Gastroesophageal sphincter (tissue), 4 donors: Measurements from ENCODE around the gene CLIP1. TPM values are rescaled to one million over a fixed set of nuclear protein-coding genes. Genes with fewer than 3 reads are reported as not detected.
"Not testable (repeated sequence)": the region's sequence is repeated elsewhere in the genome, so short reads cannot be mapped to it uniquely, and the experiment has no call there.

ENCODE experiments used
- ATAC-seq: fragments of 150-250 bp; one replicate; pipeline ENCODE4 v1.9.1; 2016; ENCODE audit warnings: mild to moderate bottlenecking, moderate library complexity
- H3K27ac ChIP-seq, 4 donors: fragments of 200-600 bp; sonication (generic) in 3 of 4; 1 replicate in 3 of 4; 2 replicates in 1 of 4; pipeline ENCODE4 v1.5.1; 2016 to 2019
- H3K27me3 ChIP-seq: fragments of 200-600 bp; sonication (generic); one replicate; pipeline ENCODE4 v1.5.1; 2019
- H3K36me3 ChIP-seq, 2 donors: fragments of 200-600 bp; sonication (generic); one replicate each; pipeline ENCODE4 v1.5.1; 2019; ENCODE audit warnings: control low read depth in 1 of 2
- H3K4me1 ChIP-seq, 3 donors: fragments of 200-600 bp; sonication (generic); 1 replicate in 2 of 3; 2 replicates in 1 of 3; pipeline ENCODE4 v1.5.1; 2016 to 2019; ENCODE audit warnings: control low read depth in 2 of 3
- H3K4me3 ChIP-seq, 2 donors: fragments of 200-600 bp; sonication (generic); one replicate each; pipeline ENCODE4 v1.5.1; 2019; ENCODE audit warnings: mild to moderate bottlenecking in 1 of 2, moderate library complexity in 1 of 2
- H3K9me3 ChIP-seq, 3 donors: fragments of 200-600 bp; sonication (generic); one replicate each; pipeline ENCODE4 v1.5.1; 2017 to 2019; ENCODE audit warnings: control low read depth in 2 of 3
- EP300 ChIP-seq: sonication (generic); formaldehyde crosslinking; IDR thresholded peaks from one replicate; pipeline ENCODE4 v1.6.1; 2017; ENCODE audit warnings: antibody characterized with exemption, mild to moderate bottlenecking
- POLR2A ChIP-seq, 2 donors: fragments of 450-650 bp; IDR thresholded peaks; one replicate each; pipeline ENCODE4 v1.6.1; 2017; ENCODE audit warnings: antibody characterized with exemption in 2 of 2, mild to moderate bottlenecking in 2 of 2, moderate library complexity in 1 of 2
- POLR2AphosphoS5 ChIP-seq: sonication (generic); formaldehyde crosslinking; IDR thresholded peaks from one replicate; pipeline ENCODE4 v1.6.1; 2017; ENCODE audit warnings: antibody characterized with exemption
- WGBS, 2 donors: methylation state at CpG; one replicate each; pipeline ENCODE4 v1.1.5; 2018; ENCODE audit warnings: low coverage in 1 of 2; 5-methylcytosine and 5-hydroxymethylcytosine counted together
- total RNA-seq, 4 donors: library from RNA; depleted of rRNA; stranded (reverse); fragments of >200 nt; gene quantifications; one replicate each; pipeline ENCODE4 v1.1.0, GENCODE V29; 2016
- TF ChIP-seq, protein P1 (sequence below), 4 experiments: fragments of 200-600 bp in 2 of 4; fragments of 450-650 bp in 2 of 4; sonication (generic) in 1 of 4; IDR thresholded peaks; one replicate each; pipeline ENCODE4 v1.5.1; 2017 to 2019; ENCODE audit warnings: antibody characterized with exemption in 4 of 4, mild to moderate bottlenecking in 2 of 4, moderate library complexity in 2 of 4

The CLIP1 gene
- total RNA-seq, 4 donors from 2014 or later, result 186 to 272 (median 208) TPM

DNA sequence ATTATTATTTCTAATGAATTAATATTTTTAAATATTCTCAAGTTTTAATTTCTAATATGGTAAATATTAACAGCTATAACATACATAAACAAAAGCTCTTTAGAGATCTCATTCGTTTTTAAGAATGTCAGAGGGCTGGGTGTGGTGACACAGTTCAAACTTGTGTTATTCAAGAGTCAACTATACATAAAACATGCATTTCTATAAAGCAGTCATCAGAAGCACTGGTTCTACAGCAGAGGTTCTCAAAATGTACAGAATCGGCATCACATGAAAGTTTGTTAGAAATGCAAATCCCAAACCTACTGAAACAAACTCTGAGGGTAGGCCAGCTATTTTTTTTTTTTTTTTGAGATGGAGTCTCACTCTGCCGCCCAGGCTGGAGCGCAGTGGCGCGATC lies 34.6 kb downstream of the CLIP1 start:
- no peak overlapping the region for H3K4me3 ChIP-seq
- no peaks in the 10 kb centered on the region for H3K27me3 ChIP-seq
- no peaks in the 10 kb centered on the region for H3K9me3 ChIP-seq
- WGBS, 2 donors, result 68 to 90% methylated on average over 4 to 6 of the region's 6 CpGs
- H3K4me1 ChIP-seq, result peaks cover 0 to 70% (median 4%) of the 10 kb centered on the region in 3 donors
- TF ChIP-seq POLR2A (IDR thresholded peaks at IDR 0.05), result no peak
- TF ChIP-seq POLR2AphosphoS5, result no peak
- TF ChIP-seq, protein P1, sequence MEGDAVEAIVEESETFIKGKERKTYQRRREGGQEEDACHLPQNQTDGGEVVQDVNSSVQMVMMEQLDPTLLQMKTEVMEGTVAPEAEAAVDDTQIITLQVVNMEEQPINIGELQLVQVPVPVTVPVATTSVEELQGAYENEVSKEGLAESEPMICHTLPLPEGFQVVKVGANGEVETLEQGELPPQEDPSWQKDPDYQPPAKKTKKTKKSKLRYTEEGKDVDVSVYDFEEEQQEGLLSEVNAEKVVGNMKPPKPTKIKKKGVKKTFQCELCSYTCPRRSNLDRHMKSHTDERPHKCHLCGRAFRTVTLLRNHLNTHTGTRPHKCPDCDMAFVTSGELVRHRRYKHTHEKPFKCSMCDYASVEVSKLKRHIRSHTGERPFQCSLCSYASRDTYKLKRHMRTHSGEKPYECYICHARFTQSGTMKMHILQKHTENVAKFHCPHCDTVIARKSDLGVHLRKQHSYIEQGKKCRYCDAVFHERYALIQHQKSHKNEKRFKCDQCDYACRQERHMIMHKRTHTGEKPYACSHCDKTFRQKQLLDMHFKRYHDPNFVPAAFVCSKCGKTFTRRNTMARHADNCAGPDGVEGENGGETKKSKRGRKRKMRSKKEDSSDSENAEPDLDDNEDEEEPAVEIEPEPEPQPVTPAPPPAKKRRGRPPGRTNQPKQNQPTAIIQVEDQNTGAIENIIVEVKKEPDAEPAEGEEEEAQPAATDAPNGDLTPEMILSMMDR (IDR thresholded peaks at IDR 0.05), result no peak
- TF ChIP-seq EP300, result no peak
- peak overlapping the region in 1 of 4 donors; percentile 33 for H3K27ac ChIP-seq
- H3K36me3 ChIP-seq, result no peaks in the 10 kb centered on the region
- ATAC-seq, result no peak

GRCh38 chr12:122385171-122386016 lies 37.1 kb downstream of the CLIP1 start:
- no peak for ATAC-seq
- peaks cover 0 to 12% of the 10 kb centered on the region in 2 donors for H3K36me3 ChIP-seq
- no peak overlapping the region for H3K4me3 ChIP-seq
- peak overlapping the region in 3 of 4 donors; percentile 41 to 83 (median 63) for H3K27ac ChIP-seq
- no peaks in the 10 kb centered on the region for H3K27me3 ChIP-seq
- TF ChIP-seq, protein P1 (IDR thresholded peaks at IDR 0.05), result no peak
- TF ChIP-seq POLR2A (IDR thresholded peaks at IDR 0.05), result no peak
- no peak for TF ChIP-seq EP300
- no peak for TF ChIP-seq POLR2AphosphoS5
- no peaks in the 10 kb centered on the region for H3K9me3 ChIP-seq
- 89% methylated on average over 9 of the region's 13 CpGs; no CpG with 5 or more reads in 1 of the 2 donors for WGBS, 2 donors
- H3K4me1 ChIP-seq, result peaks cover 0 to 80% (median 4%) of the 10 kb centered on the region in 3 donors

DNA sequence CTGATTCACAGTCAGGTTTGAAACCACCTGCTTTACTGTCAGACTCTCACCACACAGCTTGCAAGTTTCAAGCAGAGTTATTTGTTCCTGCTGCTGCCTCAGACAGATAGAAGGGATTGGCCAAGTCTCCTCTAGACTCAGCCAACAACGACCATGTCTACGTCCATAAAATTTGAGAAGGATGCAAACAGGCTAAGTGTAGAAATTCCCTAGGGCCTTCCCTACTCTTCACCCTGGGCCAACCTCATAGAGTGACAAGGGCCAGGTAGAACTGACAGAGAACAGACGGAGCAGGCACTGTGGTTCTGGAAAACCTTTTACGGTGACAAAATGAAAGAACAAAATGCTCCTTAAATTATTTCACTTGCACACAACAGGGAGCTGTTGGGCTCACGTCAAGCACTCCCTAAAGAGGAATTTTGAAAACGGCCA lies 39.5 kb downstream of the CLIP1 start:
- Histone ChIP-seq H3K27me3 (no peaks in the 10 kb centered on the region), H3K9me3 (no peaks in the 10 kb centered on the region), H3K4me1 (peaks cover 0 to 65% (median 4%) of the 10 kb centered on the region in 3 donors), H3K36me3 (peaks cover 0 to 37% of the 10 kb centered on the region in 2 donors), H3K27ac (peak overlapping the region; percentile 66 to 83 (median 74)), H3K4me3 (peak overlapping the region in 1 of 2 donors; percentile 7)
- TF ChIP-seq, protein P1 (IDR thresholded peaks at IDR 0.05), result no peak
- no peak for TF ChIP-seq POLR2A (IDR thresholded peaks at IDR 0.05)
- no peak for TF ChIP-seq EP300
- peak; percentile 7 for TF ChIP-seq POLR2AphosphoS5
- peak; percentile 68 for ATAC-seq
- 30 to 35% methylated on average over 4 of the region's 6 CpGs for WGBS, 2 donors

DNA sequence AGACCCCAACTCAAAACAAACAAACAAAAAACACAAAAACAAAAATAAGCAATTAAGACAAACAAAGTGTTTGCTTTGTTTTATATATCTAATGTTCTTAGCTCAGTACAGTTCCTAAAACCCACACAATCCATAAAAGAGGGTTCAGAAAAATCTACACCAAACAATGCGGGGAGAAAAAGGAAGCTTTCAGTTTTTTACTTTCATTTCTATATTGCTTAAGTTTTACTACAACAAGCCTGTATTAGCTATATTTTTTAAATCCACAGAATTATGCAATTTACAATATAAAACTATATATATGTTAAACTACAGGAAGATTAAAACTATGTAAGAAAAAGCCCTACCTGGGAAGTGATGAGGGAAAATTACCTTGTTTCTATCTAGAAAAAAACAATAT lies 41.4 kb downstream of the CLIP1 start:
- H3K27me3 ChIP-seq, result no peaks in the 10 kb centered on the region
- ATAC-seq, result no peak
- H3K36me3 ChIP-seq, result peaks cover 0 to 56% of the 10 kb centered on the region in 2 donors
- 86 to 87% methylated on average over 1 of the region's 1 CpG for WGBS, 2 donors
- H3K4me3 ChIP-seq, result no peak overlapping the region
- H3K27ac ChIP-seq, result peak overlapping the region in 3 of 4 donors; percentile 24 to 83 (median 77)
- H3K4me1 ChIP-seq, result peaks cover 0 to 66% (median 0%) of the 10 kb centered on the region in 3 donors
- TF ChIP-seq EP300, result no peak
- TF ChIP-seq, protein P1 (IDR thresholded peaks at IDR 0.05), result no peak
- no peaks in the 10 kb centered on the region for H3K9me3 ChIP-seq

DNA sequence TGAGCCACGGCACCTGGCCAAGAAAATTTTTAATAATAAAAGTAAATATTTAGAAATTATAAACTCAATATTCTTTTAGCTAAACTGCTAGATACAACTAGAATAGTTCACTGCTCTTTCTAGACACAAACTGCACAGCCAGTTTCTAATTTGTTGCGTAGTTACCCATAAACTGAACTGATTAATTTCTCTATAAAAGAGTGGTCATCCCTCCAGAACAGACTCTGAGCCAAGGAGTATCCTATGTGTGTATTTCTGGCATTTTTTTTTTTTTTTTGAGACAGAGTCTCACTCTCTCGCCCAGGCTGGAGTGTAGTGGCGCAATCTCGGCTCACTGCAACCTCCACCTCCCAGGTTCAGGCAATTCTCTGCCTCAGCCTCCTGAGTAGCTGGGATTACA lies 45.7 kb downstream of the CLIP1 start:
- not testable (repeated sequence) for H3K27me3 ChIP-seq, H3K4me3 ChIP-seq, H3K9me3 ChIP-seq
- peaks cover 0 to 67% of the 10 kb centered on the region in 2 donors for H3K36me3 ChIP-seq
- H3K27ac ChIP-seq, result peak overlapping the region; percentile 66 to 90 (median 82)
- WGBS, 2 donors, result 36 to 46% methylated on average over 2 to 5 of the region's 5 CpGs
- peak; percentile 69 for ATAC-seq
- peaks cover 0 to 69% (median 12%) of the 10 kb centered on the region in 3 donors for H3K4me1 ChIP-seq
